Neuron (in vitro differentiated cells): ENCODE data around the gene RARRES2.
"Not testable (repeated sequence)": the region's sequence is repeated elsewhere in the genome, so short reads cannot be mapped to it uniquely, and the experiment has no call there.

Experiments used
- H2AFZ ChIP-seq: one replicate; pipeline ENCODE4 v1.6.1; 2013; ENCODE audit warnings: low read depth, mild to moderate bottlenecking, inconsistent platforms, low read length, moderate library complexity
- H3K27me3 ChIP-seq: one replicate; pipeline ENCODE4 v1.6.1; 2013; ENCODE audit warnings: low read length; ENCODE audit not compliant: insufficient read depth
- H3K36me3 ChIP-seq: one replicate; pipeline ENCODE4 v1.6.1; 2013; ENCODE audit warnings: low read length; ENCODE audit not compliant: insufficient read depth
- H3K4me1 ChIP-seq: one replicate; pipeline ENCODE4 v1.6.1; 2013; ENCODE audit warnings: low read length; ENCODE audit not compliant: insufficient read depth
- H3K4me3 ChIP-seq: 2 replicates; pipeline ENCODE4 v1.5.1; 2013; ENCODE audit warnings: mild to moderate bottlenecking, low read length, moderate library complexity
- H3K9me3 ChIP-seq: one replicate; pipeline ENCODE4 v1.6.1; 2013; ENCODE audit warnings: low read length

The RARRES2 gene

GRCh38 chr7:150307904-150308303 lies 33.5 kb downstream of the RARRES2 start:
- no peaks in the 10 kb centered on the region for H3K27me3 ChIP-seq
- no peaks in the 10 kb centered on the region for H3K9me3 ChIP-seq
- H3K36me3 ChIP-seq = no peaks in the 10 kb centered on the region
- no peak overlapping the region for H3K4me3 ChIP-seq
- H3K4me1 ChIP-seq = peaks cover 12% of the 10 kb centered on the region
- no peak overlapping the region for H2AFZ ChIP-seq

GRCh38 chr7:150307129-150307528 lies 34.3 kb downstream of the RARRES2 start:
- Histone ChIP-seq H3K9me3 (no peaks in the 10 kb centered on the region), H3K36me3 (no peaks in the 10 kb centered on the region), H3K4me1 (peaks cover 6% of the 10 kb centered on the region), H3K4me3 (no peak overlapping the region), H3K27me3 (no peaks in the 10 kb centered on the region), H2AFZ (no peak overlapping the region)

GRCh38 chr7:150306377-150306776 lies 35.1 kb downstream of the RARRES2 start:
- not testable (repeated sequence) for H3K27me3 ChIP-seq, H3K36me3 ChIP-seq, H2AFZ ChIP-seq, H3K9me3 ChIP-seq, H3K4me3 ChIP-seq, H3K4me1 ChIP-seq

GRCh38 chr7:150305903-150306284 lies 35.5 kb downstream of the RARRES2 start:
- H2AFZ ChIP-seq, H3K27me3 ChIP-seq, H3K4me1 ChIP-seq: not testable (repeated sequence)

GRCh38 chr7:150305259-150305902 lies 36.0 kb downstream of the RARRES2 start:
- not testable (repeated sequence) for H3K4me3 ChIP-seq, H3K36me3 ChIP-seq, H3K9me3 ChIP-seq, H3K4me1 ChIP-seq, H3K27me3 ChIP-seq, H2AFZ ChIP-seq

More at GRCh38 chr7:150305903-150306284, 35.5 kb downstream of the RARRES2 start:
- H3K9me3 ChIP-seq, H3K36me3 ChIP-seq, H3K4me3 ChIP-seq: not testable (repeated sequence)

GRCh38 chr7:150304499-150305258 lies 36.8 kb downstream of the RARRES2 start:
- H2AFZ ChIP-seq, H3K4me3 ChIP-seq, H3K4me1 ChIP-seq, H3K36me3 ChIP-seq, H3K27me3 ChIP-seq, H3K9me3 ChIP-seq: not testable (repeated sequence)

- H3K4me3 ChIP-seq, H2AFZ ChIP-seq, H3K9me3 ChIP-seq, H3K27me3 ChIP-seq, H3K4me1 ChIP-seq, H3K36me3 ChIP-seq: not testable (repeated sequence)
Measured at GRCh38 chr7:150302908-150303310, 38.5 kb downstream of the RARRES2 start.

- H2AFZ ChIP-seq, H3K9me3 ChIP-seq, H3K4me1 ChIP-seq: not testable (repeated sequence)
Measured at GRCh38 chr7:150297978-150298377, 43.5 kb downstream of the RARRES2 start.

GRCh38 chr7:150296802-150297201 lies 44.6 kb downstream of the RARRES2 start:
- H2AFZ ChIP-seq, H3K9me3 ChIP-seq, H3K36me3 ChIP-seq, H3K4me3 ChIP-seq, H3K27me3 ChIP-seq, H3K4me1 ChIP-seq: not testable (repeated sequence)

More at GRCh38 chr7:150297978-150298377, 43.5 kb downstream of the RARRES2 start:
- H3K4me3 ChIP-seq, H3K27me3 ChIP-seq, H3K36me3 ChIP-seq: not testable (repeated sequence)

- not testable (repeated sequence) for H2AFZ ChIP-seq, H3K4me3 ChIP-seq, H3K4me1 ChIP-seq, H3K27me3 ChIP-seq, H3K9me3 ChIP-seq, H3K36me3 ChIP-seq
Measured at GRCh38 chr7:150295614-150296013, 45.8 kb downstream of the RARRES2 start.

- not testable (repeated sequence) for H3K27me3 ChIP-seq, H3K4me3 ChIP-seq, H3K9me3 ChIP-seq, H2AFZ ChIP-seq, H3K4me1 ChIP-seq, H3K36me3 ChIP-seq
Measured at GRCh38 chr7:150295027-150295426, 46.4 kb downstream of the RARRES2 start.

GRCh38 chr7:150290317-150290716 lies 51.1 kb downstream of the RARRES2 start:
- not testable (repeated sequence) for H3K36me3 ChIP-seq, H3K27me3 ChIP-seq, H3K9me3 ChIP-seq, H3K4me1 ChIP-seq, H3K4me3 ChIP-seq, H2AFZ ChIP-seq

GRCh38 chr7:150288816-150289215 lies 52.6 kb downstream of the RARRES2 start:
- not testable (repeated sequence) for H3K4me3 ChIP-seq, H3K27me3 ChIP-seq, H3K4me1 ChIP-seq, H2AFZ ChIP-seq, H3K9me3 ChIP-seq, H3K36me3 ChIP-seq
